SU-DHL-6 (cell line): ENCODE measurements around the gene USP28.
A peak's percentile ranks its signal among the peaks of the same experiment; 100 is the strongest.
"Not testable (repeated sequence)": the region's sequence is repeated elsewhere in the genome, so short reads cannot be mapped to it uniquely, and the experiment has no call there.

Source experiments
- H2AFZ ChIP-seq: fragments of 200-600 bp; sonication (generic); 2 replicates; pipeline ENCODE4 v1.6.1; 2014; ENCODE audit warnings: low read depth, mild to moderate bottlenecking, moderate library complexity, mixed read lengths, antibody characterized with exemption, low read length; ENCODE audit not compliant: severe bottlenecking
- H3F3A ChIP-seq: fragments of 200-600 bp; shearing (Covaris generic); 2 replicates; pipeline ENCODE4 v1.6.0; 2016; ENCODE audit warnings: antibody characterized with exemption, mild to moderate bottlenecking; ENCODE audit not compliant: insufficient read depth
- H3K27ac ChIP-seq: fragments of 200-600 bp; sonication (generic); 2 replicates; pipeline ENCODE4 v1.5.1; 2016; ENCODE audit warnings: low read depth, mild to moderate bottlenecking, low read length, moderate library complexity, mixed read lengths
- H3K27me3 ChIP-seq: fragments of 200-600 bp; sonication (generic), shearing (Covaris generic); 2 replicates; pipeline ENCODE4 v1.6.0; 2014; ENCODE audit warnings: mild to moderate bottlenecking, low read length
- H3K36me3 ChIP-seq: fragments of 200-600 bp; sonication (generic); 2 replicates; pipeline ENCODE4 v1.6.1; 2014; ENCODE audit warnings: mild to moderate bottlenecking, low read length, mixed read lengths
- H3K4me2 ChIP-seq: fragments of 300-600, 200-600 bp; shearing (Covaris generic), sonication (generic); 2 replicates; pipeline ENCODE4 v1.6.0; 2014; ENCODE audit warnings: low read length, low read depth, mild to moderate bottlenecking; ENCODE audit not compliant: poor library complexity, severe bottlenecking
- H3K4me3 ChIP-seq: fragments of 200-600 bp; sonication (generic); 2 replicates; pipeline ENCODE4 v1.5.1; 2014; ENCODE audit warnings: antibody characterized with exemption, low read length, mild to moderate bottlenecking, mixed read lengths; ENCODE audit not compliant: insufficient read depth, poor library complexity, severe bottlenecking
- H3K79me2 ChIP-seq: fragments of 200-600 bp; sonication (generic); 2 replicates; pipeline ENCODE4 v1.6.1; 2014; ENCODE audit warnings: mild to moderate bottlenecking, low read length, moderate library complexity; ENCODE audit not compliant: insufficient read depth
- H3K9ac ChIP-seq: fragments of 200-600 bp; sonication (generic); 2 replicates; pipeline ENCODE4 v1.7.0; 2014; ENCODE audit warnings: mild to moderate bottlenecking, low read length
- H3K9me2 ChIP-seq: fragments of 200-600 bp; sonication (generic); replicated peaks from 2 replicates; pipeline ENCODE4 v1.6.1; 2014; ENCODE audit warnings: low read length; ENCODE audit not compliant: insufficient read depth
- H3K9me3 ChIP-seq: fragments of 200-600 bp; sonication (generic); 2 replicates; pipeline ENCODE4 v1.6.1; 2014; ENCODE audit warnings: low read length, mixed read lengths; ENCODE audit not compliant: insufficient read depth
- H4K20me1 ChIP-seq: fragments of 200-600 bp; sonication (generic); 2 replicates; pipeline ENCODE4 v1.6.1; 2014; ENCODE audit warnings: low read depth, mild to moderate bottlenecking, antibody characterized with exemption, low read length, moderate library complexity, mixed read lengths
- EZH2phosphoT487 ChIP-seq: fragments of 200-600 bp; sonication (generic), shearing (Covaris generic); conservative IDR thresholded peaks from 2 replicates; pipeline ENCODE4 v1.6.1; 2018; ENCODE audit warnings: mild to moderate bottlenecking, antibody characterized with exemption, low read length, moderate library complexity, mixed read lengths
- TF ChIP-seq, protein P1 (sequence below): fragments of 200-600 bp; sonication (generic); IDR thresholded peaks from one replicate; pipeline ENCODE4 v1.5.1; 2017; ENCODE audit warnings: antibody characterized with exemption, mild to moderate bottlenecking, low read length, moderate library complexity; ENCODE audit not compliant: insufficient read depth, poor library complexity, severe bottlenecking

Gene USP28

DNA sequence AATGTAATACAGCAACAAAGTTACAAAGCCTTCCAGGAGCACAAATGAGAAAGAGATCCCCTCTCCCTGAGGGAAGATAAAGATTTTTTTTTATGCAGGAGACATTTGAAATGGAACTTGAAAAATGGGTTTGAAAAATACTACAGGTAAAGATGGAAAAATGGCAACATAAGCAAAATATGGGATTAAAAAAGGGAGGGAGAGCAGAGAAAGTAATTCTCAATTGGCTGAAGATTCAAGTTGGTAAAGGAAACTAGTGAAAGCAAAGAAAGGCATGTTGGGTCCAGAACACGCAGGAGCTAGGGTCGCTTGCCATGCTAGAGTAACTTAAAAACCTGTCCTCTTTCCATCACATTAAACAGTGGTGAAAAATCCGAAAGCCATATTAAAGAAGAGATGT, 103.4 kb downstream of the USP28 start:
- H2AFZ ChIP-seq: no peak overlapping the region
- no peak overlapping the region for H3K9ac ChIP-seq
- no peak overlapping the region for H3K27ac ChIP-seq
- no peaks in the 10 kb centered on the region for H3K9me3 ChIP-seq
- TF ChIP-seq, protein P1, sequence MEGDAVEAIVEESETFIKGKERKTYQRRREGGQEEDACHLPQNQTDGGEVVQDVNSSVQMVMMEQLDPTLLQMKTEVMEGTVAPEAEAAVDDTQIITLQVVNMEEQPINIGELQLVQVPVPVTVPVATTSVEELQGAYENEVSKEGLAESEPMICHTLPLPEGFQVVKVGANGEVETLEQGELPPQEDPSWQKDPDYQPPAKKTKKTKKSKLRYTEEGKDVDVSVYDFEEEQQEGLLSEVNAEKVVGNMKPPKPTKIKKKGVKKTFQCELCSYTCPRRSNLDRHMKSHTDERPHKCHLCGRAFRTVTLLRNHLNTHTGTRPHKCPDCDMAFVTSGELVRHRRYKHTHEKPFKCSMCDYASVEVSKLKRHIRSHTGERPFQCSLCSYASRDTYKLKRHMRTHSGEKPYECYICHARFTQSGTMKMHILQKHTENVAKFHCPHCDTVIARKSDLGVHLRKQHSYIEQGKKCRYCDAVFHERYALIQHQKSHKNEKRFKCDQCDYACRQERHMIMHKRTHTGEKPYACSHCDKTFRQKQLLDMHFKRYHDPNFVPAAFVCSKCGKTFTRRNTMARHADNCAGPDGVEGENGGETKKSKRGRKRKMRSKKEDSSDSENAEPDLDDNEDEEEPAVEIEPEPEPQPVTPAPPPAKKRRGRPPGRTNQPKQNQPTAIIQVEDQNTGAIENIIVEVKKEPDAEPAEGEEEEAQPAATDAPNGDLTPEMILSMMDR: no peak
- no peak for TF ChIP-seq EZH2phosphoT487
- peak overlapping the region; percentile 61 for H3K4me2 ChIP-seq
- no peaks in the 10 kb centered on the region for H4K20me1 ChIP-seq
- no peaks in the 10 kb centered on the region for H3K9me2 ChIP-seq
- H3F3A ChIP-seq: no peaks in the 10 kb centered on the region
- peak overlapping the region; percentile 86 for H3K4me3 ChIP-seq
- no peaks in the 10 kb centered on the region for H3K27me3 ChIP-seq
- peaks cover 32% of the 10 kb centered on the region for H3K79me2 ChIP-seq
- peaks cover 11% of the 10 kb centered on the region for H3K36me3 ChIP-seq

DNA sequence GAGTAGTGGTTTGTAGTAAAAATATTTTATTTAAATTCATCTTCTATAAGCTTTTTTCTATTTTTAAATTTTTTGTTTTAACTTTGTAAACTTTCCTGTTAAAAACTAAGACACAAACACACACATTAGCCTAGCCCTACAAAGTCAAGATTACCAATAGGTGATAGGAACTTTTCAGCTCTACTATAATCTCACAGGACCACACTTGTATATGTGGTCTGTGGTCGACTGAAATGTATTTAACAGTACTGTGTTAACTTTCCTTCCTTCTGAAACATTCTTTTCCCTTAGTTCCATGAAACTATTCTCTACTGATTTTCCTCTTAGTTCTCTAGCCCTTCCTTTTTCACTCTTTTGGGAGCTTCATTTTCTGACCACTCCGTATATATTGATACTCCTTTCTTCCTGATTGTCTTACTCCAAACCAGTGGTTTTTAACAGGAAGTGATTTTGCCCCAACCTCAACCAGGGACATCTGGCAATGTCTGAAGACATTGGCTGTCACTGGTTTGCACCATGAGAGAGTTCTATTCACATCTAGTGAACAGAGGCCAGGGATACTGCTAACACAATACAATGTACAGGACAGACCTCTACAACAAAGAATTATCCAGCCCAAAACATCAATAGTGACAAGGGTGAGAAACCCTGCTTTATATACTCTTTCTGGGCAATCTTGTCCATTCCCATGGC, 110.7 kb downstream of the USP28 start:
- H4K20me1 ChIP-seq: peaks cover 3% of the 10 kb centered on the region; the same call in 1 of the 2 replicates
- H3K9ac ChIP-seq: no peak overlapping the region
- H3K27me3 ChIP-seq: no peaks in the 10 kb centered on the region
- no peaks in the 10 kb centered on the region for H3F3A ChIP-seq
- no peak overlapping the region for H3K27ac ChIP-seq
- no peaks in the 10 kb centered on the region for H3K9me2 ChIP-seq
- no peaks in the 10 kb centered on the region for H3K9me3 ChIP-seq
- H2AFZ ChIP-seq: no peak overlapping the region
- H3K36me3 ChIP-seq: peaks cover 39% of the 10 kb centered on the region
- peaks cover 25% of the 10 kb centered on the region for H3K79me2 ChIP-seq
- no peak overlapping the region for H3K4me2 ChIP-seq
- TF ChIP-seq, protein P1: no peak
- TF ChIP-seq EZH2phosphoT487: no peak
- H3K4me3 ChIP-seq: no peak overlapping the region

DNA sequence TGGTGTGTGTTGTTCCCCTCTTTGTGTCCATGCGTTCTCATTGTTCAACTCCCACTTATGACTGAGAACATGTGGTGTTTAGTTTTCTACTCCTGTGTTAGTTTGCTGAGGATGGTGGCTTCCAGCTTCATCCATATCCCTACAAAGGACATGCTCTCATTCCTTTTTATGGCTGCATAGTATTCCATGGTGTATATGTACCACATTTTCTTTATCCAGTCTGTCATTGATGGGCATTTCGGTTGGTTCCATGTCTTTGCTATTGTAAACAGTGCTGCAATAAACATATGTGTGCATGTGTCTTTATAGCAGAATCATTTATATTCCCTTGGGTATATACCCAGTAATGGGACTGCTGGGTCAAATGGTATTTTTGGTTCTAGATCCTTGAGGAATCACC, 112.3 kb downstream of the USP28 start:
- H3K9me2 ChIP-seq, H3K9me3 ChIP-seq, H3K4me3 ChIP-seq, H3K9ac ChIP-seq, H4K20me1 ChIP-seq, H3K4me2 ChIP-seq, H3K27me3 ChIP-seq, H2AFZ ChIP-seq, H3F3A ChIP-seq, H3K27ac ChIP-seq: not testable (repeated sequence)
- Histone ChIP-seq H3K79me2 (peaks cover 22% of the 10 kb centered on the region), H3K36me3 (peaks cover 31% of the 10 kb centered on the region; the same call in 1 of the 2 replicates)

DNA sequence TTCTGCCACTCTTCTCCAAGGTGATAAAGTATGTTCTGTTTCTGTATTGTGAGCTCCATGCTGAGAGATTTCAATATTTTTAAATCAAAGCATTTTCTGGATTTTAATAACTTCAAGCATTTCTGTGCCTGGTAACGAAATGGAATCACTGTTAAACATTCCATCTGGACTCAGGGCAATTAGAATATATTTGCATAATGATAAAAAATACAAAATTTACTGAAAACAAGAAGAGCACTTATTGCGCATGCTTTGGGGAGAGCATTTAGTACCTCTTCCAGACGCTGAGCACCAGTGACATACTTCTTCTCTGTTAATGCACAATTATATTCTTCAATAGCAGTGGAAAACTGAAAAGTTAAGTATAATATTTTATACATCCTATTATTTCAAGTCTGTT, 115.1 kb downstream of the USP28 start:
- Histone ChIP-seq H3K4me2 (no peak overlapping the region), H3K27ac (no peak overlapping the region), H3K4me3 (no peak overlapping the region), H3K9me3 (no peaks in the 10 kb centered on the region), H3K9me2 (no peaks in the 10 kb centered on the region), H3F3A (no peaks in the 10 kb centered on the region), H3K27me3 (no peaks in the 10 kb centered on the region), H3K9ac (no peak overlapping the region), H3K79me2 (peaks cover 11% of the 10 kb centered on the region), H4K20me1 (peaks cover 3% of the 10 kb centered on the region; the same call in 1 of the 2 replicates), H3K36me3 (peaks cover 33% of the 10 kb centered on the region; the same call in 1 of the 2 replicates), H2AFZ (no peak overlapping the region)
- TF ChIP-seq, protein P1: no peak
- no peak for TF ChIP-seq EZH2phosphoT487
